Retinal pigment epithelial cell (primary cell): ENCODE data around the gene ZNF207.

Experiments
- DNase-seq: peaks from one replicate; pipeline ENCODE4 v3.0.0-alpha.2; 2010; ENCODE audit warnings: low read depth
- H3K4me3 ChIP-seq: 2 replicates; pipeline ENCODE4 v1.5.1; 2011; ENCODE audit warnings: mild to moderate bottlenecking, low read length, control low read depth, moderate library complexity
- TF ChIP-seq, protein P1 (sequence below): conservative IDR thresholded peaks from 2 replicates; pipeline ENCODE4 v1.5.1; 2011; ENCODE audit warnings: low read depth, low read length, control low read depth, inconsistent platforms

ZNF207 gene

DNA sequence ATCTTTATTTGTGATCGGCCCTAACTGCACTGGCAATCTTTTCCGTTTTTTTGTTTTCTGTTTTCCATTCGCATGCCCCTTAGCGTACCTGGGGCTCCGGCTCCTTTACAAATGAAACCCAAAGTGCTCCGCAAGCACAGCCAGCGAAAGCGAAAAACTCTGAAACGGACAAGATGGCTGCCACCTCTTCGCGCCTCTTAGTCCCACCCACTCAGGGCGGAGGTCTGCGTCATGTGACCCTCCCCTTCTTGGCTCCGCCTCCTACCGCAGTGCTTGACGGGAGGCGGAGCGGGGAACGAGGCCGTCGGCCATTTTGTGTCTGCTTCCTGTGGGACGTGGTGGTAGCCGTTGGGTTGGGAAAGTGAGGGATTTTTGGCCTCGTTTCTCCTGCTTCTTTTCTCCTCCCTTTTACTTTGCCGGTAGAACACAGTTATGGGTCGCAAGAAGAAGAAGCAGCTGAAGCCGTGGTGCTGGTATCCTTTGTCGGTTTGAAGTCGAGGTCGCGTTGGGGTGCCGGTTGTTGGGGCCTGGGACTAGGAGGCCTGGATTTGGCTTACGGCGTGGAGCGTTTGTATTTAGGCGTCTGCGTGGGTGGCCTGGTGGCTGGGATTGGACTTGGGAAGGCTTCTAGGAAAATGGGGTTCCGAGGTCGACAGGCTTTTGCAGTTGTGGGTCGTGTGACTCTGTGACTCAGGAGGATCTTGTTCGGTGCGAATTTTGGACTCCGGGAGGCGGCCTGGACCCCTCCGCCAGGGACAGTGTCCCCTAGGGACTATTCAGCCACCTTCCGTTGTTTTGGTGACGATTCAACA is at the start of gene ZNF207:
Gene ZNF207 (plus strand): TSS at position 304 of the 812 bp plus-strand sequence. CDS start 129 bp downstream, at position 433.
- H3K4me3 ChIP-seq, result peak within 1 kb of the TSS; percentile 100
- peak; percentile 91 for DNase-seq
- TF ChIP-seq, protein P1, sequence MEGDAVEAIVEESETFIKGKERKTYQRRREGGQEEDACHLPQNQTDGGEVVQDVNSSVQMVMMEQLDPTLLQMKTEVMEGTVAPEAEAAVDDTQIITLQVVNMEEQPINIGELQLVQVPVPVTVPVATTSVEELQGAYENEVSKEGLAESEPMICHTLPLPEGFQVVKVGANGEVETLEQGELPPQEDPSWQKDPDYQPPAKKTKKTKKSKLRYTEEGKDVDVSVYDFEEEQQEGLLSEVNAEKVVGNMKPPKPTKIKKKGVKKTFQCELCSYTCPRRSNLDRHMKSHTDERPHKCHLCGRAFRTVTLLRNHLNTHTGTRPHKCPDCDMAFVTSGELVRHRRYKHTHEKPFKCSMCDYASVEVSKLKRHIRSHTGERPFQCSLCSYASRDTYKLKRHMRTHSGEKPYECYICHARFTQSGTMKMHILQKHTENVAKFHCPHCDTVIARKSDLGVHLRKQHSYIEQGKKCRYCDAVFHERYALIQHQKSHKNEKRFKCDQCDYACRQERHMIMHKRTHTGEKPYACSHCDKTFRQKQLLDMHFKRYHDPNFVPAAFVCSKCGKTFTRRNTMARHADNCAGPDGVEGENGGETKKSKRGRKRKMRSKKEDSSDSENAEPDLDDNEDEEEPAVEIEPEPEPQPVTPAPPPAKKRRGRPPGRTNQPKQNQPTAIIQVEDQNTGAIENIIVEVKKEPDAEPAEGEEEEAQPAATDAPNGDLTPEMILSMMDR, result no peak

GRCh38 chr17:32302037-32302436 is 47.9 kb upstream of the ZNF207 start:
- TF ChIP-seq, protein P1, result no peak
- no peak for DNase-seq
- no peak overlapping the region for H3K4me3 ChIP-seq

DNA sequence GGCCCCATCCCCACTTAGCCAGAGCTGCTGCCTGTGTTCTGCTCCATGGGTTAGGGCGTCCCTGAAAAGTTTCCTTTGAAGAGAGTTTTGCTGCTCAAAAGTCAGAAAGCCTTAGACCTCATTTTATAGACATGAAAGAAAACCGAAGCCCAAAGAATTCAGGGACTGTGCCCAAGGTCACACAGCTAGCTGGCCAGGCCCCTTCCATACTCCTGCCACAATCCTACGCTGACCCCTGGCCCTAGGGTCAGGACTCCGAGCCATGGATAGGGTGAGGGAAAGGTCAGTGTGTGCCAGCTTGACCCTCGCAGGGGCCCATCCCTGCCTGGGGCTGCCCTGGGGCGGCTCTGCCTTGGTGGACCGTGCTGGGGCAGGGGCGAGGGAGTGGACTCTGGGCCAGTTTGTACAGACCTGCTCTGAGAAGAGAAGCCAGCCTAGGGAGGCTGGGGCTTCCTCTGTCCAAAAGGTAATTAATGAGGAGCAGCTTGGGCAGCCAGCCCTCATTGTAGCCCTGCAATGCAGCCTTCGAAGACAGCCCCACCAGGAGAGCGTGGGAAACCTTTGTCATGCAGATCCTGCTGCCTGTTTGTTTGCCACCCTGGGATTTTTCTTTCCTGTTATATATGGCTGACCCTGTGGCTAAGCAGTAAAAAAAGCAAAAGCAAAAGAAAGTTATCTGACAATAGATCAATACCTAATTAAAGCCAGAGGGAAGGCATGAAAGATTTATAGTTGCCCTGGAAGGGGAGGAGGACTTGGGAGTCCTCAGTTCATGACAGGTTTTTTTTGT is 46.9 kb upstream of the ZNF207 start:
- no peak for DNase-seq
- TF ChIP-seq, protein P1, result no peak
- H3K4me3 ChIP-seq, result no peak overlapping the region

DNA sequence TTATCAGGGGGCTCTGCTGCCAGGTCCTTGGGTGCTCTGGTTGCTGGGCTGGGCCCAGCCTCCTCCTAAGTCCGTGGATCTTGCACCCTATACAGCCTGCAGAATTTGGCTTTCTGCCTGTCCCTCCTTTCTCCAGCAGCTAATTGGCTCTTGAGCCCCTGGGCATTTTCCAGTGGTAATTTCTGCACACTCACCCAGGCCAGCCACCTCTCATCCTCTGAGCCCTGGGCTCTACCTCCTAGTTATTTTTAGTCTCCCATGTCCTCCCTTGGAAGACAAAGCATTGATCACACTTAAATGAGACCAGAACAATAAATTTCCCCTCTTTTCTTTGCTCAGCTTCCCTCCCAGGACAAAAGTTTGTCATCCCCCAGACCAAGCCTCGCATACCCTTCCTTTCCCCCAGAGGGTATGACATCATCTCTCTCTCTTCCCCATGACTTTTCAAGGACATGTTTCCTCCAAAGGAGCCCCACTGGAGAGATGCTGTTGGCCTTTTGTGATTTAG is 46.1 kb upstream of the ZNF207 start:
- TF ChIP-seq, protein P1, result no peak
- DNase-seq, result no peak

GRCh38 chr17:32305049-32305448 is 44.9 kb upstream of the ZNF207 start:
- H3K4me3 ChIP-seq, result no peak overlapping the region
- TF ChIP-seq, protein P1, result no peak
- DNase-seq, result no peak

More for the DNA sequence above, 46.1 kb upstream of the ZNF207 start:
- H3K4me3 ChIP-seq, result no peak overlapping the region

DNA sequence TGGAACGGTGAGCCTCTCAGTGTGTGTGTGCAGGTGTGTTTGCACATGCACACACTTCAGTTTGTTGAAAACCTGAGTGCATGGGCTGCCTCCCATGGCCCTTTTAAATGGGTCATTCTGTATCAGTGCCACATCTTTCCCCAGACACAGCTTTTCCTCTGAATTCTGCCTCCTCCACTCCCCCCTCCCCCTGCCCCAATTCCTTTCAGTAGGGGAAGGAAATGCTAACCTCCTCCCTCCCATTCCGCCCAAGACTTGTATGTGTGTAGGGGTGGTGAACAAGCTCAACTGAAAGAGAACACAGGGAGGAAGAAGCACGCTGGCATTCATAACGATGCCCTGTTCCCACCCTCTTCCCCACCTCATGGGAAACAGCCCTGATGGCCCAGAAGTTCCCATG is 42.3 kb upstream of the ZNF207 start:
- DNase-seq, result no peak
- no peak overlapping the region for H3K4me3 ChIP-seq
- TF ChIP-seq, protein P1, result no peak
